B cell (primary cell): ENCODE data around the gene SHOC2.

Source experiments
- CTCF ChIP-seq: fragments of 200-600 bp; IDR thresholded peaks from one replicate; pipeline ENCODE4 v1.8.0; 2022; ENCODE audit warnings: antibody characterized with exemption, mild to moderate bottlenecking
- EZH2 ChIP-seq: IDR thresholded peaks from 2 replicates; pipeline ENCODE4 v1.6.1; 2012; ENCODE audit warnings: borderline replicate concordance, low read depth, mild to moderate bottlenecking, moderate library complexity, low read length; ENCODE audit not compliant: insufficient read depth, poor library complexity, severe bottlenecking

GRCh38 chr10:110876788-110877187, 42.6 kb upstream of the SHOC2 start:
- TF ChIP-seq CTCF = no peak
- no peak for TF ChIP-seq EZH2
